ENCODE measurements around the gene TBC1D9.

The TBC1D9 gene

DNA sequence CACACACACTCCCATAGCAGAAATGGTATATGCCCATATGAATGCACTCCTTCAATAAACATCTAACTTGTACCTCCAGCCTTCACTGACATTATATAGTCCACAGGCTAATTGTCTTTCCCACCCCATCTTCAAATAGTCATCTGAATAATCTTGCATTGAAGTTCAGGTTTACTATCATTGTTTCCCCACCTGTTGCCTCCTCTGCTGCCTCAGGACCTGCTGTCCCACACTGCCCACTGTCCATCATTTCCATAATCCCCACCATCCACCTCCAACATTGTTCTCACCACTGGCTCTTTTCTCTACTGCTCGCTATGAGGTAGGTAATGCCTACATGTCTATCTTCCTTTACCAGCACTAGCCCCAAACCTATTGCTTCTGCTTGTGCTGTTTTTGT, 66.1 kb downstream of the TBC1D9 start:
- DNase-seq (ENCODE audit: low read depth): no peak

DNA sequence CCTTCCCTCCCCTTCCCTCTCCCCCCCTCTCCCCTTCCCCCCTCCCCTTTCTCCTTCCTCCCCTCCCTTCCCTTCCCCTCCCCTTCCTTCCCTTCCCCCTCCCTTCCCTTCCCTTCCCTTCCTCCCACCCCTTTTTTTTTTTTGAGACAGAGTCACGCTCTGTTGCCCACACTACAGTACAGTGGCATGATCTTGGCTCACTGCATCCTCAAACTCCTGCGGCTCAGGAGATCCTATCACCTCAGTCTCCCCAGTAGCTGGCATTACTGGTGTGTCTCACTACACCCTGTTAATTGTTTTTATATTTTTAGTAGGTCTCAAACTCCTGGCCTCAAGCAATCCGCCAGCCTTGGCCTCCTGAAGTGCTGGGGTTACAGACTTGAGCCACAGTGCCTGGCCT, 66.6 kb downstream of the TBC1D9 start:
- no peak for DNase-seq (ENCODE audit: low read depth)

DNA sequence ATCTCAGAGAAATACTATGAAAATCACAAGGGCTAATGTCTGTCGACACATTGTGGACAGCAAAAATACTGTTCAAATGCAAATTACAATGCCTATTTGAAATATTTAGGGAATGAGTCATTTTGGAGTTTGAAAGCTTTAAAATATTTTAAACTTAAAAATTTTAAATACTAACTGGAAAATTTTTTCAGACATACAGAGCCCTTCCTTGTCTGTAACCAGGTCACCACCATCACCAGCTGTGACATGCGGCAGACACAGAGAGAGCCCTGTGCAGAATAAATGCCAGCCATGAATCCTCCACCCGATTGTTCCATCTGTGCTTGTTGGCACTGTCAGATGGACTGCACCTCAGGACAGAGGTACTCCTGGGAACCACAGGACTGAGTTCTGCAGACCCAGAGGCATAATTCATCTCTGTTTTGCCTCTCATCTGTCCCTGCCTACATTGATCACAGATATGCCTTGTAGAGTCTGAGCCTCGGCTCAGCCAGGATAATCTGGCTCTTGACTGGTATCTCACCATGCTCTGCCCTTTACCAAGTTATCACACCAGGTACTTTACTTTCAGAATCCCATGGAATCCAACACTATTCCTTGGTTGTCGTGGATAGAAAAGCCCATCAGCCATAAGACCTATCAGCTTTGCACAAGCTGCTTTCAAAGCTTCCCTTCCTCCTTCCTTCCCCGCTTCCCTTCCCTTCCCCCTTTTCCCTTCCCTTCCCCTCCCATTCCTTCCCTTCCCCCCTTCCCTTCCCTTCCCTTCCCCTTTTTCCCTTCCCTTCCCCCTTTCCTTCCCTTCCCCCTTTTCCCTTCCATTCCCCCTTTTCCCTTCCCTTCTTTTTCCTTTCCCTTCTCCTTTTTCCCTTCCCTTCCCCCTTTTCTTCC, 67.2 kb downstream of the TBC1D9 start:
- DNase-seq (ENCODE audit: low read depth): no peak

DNA sequence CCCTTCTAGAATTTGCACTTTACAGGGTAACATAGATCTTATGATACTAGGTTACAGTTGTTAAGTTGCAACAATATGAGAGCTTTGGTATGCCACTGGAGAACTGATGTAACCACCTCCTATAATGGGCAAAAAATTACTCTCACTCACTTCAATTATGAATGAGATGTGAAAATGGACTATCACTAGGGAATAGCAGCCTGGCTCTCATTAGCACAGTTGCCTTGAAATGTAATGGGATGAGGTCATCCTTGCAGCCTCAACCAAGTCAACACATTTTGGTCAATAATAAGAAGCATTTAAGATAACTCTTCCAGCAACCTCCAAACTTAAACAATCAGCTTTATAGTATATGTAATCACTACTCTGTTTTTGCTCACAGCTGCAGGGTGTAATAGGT, 69.4 kb downstream of the TBC1D9 start:
- DNase-seq (ENCODE audit: low read depth): no peak

DNA sequence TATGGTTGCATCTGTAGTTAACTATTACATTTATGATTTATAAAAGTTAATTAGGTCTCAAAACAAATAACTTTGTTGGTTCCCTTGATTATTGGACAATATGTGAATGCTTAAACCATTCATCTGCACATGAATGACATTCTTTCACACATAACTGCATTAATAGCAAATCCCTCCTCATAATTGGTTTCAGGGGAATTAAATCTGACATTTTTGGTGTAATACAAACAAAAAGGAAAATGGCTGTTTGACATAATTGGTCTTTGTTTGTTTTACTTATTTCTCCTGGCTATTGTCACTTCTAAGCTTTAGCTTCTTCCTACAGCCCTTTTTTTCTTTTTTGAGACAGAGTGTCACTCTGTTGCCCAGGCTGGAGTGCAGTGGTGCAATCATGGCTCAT, 71.9 kb downstream of the TBC1D9 start:
- DNase-seq (ENCODE audit: low read depth): no peak

DNA sequence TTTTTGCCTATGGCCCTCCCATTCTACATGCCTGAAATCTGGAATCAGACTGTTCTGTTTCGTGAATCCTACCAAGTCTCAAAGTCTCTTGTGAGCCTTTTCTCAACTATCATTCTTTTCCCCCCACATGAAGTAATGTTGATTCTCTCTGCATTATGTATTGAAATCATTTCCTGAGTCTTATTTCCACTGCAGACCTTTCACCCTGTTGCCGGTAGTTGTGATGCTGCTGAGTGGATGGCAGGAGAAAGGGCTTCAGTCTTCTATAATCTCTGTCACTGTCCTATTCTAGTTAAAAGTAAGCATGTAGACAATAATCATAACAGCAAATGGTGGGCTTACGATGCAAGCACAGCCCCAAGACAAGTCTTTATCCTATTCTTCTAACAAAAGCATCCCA, 75.0 kb downstream of the TBC1D9 start:
- no peak for DNase-seq (ENCODE audit: low read depth)

DNA sequence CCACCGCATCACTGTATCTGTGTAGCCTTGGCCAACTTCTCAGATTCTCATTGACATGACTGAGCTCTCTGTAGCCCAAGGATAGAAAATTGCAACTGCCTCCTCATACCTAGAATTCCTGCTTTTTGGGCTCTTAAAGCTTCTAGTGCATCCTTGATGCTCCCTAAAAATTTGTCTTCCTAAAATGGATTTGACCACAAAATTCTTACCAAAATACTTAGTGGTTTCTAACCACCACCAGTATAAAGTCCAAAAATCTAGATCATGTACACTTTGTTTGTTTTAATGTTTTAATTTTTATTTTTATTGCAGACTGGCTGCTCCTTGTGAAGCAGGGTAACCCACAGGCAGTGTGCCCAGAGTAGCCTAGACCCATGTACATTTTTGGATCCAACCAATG, 75.5 kb downstream of the TBC1D9 start:
- DNase-seq (ENCODE audit: low read depth): no peak

DNA sequence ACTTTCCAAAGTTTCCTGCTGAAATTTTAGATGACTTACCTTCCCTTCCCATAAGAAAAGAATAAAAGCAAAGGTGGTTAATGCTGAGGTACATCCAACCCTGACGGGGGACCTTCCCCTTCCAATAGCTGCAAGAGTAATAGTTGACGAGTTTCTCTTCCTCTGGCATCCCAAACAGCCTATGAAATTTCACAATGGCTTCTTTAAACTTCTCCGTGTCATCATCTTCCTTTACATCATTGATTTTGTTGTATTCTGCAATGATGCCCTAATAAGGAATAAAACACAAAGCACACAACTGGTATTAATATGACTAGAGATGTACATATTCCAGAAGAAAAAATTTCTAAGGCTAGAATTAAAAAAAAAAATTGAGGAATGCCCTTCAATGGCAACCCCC, 76.6 kb downstream of the TBC1D9 start:
- no peak for DNase-seq (ENCODE audit: low read depth)

DNA sequence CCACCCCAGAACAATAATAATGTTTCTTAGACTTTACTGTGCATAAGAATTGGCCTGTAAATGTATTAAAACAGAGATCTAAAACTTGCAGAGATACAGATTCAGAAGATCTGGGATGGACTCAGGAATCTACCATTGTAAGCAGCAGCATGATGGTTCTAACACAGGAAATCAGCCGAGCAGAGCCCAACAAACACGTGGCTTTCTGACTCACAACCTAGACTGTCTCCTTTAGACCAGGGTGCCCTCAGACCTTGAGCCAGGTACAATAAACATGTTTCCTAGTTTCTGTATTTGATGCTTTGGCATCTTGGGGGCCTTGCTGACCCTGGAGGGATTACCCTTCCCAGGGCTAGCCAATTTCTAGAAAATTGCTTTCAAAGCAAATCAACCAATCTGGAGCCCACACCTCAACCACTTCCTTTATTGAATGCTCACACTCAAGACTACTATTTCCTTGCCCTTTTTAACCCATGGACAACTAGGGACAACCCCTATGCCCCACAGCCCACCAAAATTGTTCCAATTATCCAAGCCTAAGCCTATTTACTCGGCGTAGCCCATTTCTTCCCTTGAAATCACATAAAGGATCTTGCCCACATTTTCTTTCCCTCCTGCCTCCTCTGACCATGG, 80.5 kb downstream of the TBC1D9 start:
- no peak for DNase-seq (ENCODE audit: low read depth)

DNA sequence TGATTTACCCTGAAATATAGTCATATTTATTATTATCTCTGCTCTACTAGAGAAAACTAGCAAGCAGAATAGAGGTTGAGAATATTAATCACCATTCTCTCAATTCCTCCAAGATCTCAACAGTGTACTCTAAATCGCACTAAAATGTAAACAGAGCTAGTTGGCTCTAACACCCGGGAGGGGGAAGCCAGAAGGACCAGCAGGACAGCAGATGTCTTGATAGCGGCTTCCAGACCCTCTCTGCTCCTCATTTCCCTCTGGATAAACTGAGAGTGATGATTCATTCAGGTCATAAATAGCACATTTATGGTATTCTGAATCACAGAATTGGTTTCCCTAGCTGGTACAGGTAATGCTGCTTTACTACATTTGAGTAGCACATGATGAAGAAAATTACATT, 82.5 kb downstream of the TBC1D9 start:
- DNase-seq (ENCODE audit: low read depth): no peak

DNA sequence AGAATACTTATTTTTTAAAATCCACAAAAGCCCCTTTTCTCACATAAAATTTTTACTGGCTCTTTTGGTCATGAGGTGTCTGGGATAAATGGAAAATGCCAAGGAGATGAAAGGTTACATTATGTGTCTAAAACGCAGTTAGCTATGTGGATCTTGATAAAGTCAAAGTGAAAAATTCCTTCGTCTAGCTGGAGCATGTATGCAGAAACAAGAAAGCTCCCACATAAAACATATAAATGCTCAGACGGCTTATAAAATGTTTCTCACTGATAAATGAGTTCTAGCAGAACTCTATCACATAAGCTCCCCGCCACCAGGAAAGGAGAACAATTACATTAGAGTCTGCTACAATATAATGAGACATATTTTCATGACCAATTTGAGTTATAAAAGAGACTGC, 83.8 kb downstream of the TBC1D9 start:
- DNase-seq (ENCODE audit: low read depth): no peak

DNA sequence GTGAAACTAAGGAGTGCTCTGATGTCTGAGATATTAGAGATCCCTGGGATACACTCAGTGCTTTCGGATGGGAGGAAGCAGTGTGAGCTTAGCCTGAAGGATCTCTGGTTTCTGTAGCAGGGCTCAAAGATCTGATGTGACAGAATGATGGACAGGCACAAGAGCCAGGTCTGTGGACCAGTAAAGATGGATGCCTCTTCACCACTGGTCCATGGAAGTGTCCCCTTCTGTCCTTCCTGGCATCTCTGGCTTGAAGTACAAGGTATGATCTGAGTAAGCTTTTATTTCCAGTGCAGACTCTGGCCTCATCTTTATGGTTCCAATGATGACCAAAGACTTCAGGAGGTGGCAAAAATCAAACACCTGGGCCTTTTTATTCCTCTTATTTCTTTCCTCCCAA, 88.1 kb downstream of the TBC1D9 start:
- DNase-seq (ENCODE audit: low read depth): no peak

DNA sequence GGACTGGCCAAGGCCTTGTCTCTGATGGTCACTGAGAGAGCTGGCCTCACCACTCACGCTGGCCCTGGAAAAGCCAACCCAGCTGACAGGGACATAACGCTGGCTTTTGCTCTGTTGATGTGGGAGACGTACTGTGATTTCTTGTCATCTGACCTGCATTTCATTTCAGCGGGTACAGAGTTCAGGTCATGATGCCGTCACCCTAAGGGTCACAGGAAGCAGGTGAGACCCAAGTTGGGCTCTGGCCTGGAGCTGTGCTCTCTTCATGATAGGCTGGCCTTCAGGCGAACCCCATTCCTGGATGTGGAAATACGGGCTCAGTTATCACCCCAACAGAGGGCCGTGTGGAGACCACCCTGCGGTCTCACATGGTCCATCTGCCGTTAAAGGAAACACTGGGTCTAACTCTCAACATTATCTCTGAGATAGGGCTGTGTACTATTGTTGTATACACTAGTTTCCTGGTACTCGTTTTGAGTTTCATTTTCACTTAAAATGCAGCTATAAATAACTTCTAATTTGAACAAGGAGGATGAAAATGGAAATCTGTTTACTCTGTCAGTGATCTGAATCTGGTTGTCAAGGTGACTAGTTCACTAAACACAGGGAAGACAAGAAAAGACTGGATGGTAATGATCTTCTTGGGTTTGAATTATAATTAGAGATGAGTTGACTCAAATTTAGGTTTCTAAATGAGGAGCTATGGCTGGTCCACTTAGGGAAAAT, 89.1 kb downstream of the TBC1D9 start:
- DNase-seq (ENCODE audit: low read depth): no peak

DNA sequence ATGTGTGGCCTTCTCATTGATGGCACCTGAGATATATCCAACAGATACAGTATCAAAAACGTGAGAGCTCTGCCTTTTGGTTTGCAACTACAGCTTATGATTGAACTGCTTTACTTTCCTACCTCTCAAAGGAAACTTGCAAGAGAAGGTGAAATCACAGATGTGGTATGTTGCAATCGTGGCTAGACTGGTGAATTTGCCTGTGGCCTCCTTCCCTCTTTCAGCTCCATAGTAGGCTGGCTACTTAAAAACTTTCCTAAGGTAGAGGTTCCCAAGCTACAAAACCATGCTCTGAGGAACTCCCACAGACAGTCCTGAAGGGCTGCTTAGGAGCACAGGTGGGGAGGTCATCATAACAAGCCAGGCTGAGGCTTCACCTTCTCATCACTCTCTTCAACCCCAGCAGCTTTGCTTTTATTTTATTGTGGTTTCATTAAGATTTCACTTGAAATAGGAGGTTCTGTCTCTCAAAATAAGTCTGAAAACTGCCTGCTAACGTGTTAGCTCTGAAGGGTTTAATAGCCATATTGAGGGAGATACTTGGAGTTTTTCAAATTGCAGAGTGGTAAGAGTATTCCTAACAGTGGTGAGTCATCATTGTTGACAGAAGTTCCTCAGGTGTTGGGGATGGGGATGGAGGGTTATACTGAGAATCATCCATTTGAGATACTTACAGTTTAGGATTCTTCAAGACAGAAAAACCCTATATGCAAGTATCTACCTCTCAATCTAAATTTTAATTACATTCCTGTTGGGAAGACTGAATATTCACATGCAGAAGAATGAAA, 93.9 kb downstream of the TBC1D9 start:
- DNase-seq (ENCODE audit: low read depth): no peak

DNA sequence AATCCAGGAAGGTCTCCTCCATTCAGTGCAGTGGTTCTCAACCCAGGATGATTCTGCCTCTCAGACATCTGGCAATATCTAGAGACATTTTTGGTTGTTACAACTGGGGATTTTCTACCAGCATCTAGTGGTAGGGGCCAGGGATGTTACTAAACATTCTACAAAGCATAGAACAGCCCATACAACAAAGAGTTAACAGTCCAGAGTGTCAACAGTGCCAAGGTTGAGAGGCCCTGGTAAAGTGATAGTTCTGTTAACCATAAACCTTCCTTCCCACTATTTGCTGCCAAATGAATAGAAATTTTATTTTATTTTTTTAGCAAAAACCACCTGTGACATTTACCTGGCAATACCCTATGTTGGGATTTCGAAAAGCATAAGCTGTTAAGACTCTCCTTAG, 94.6 kb downstream of the TBC1D9 start:
- DNase-seq (ENCODE audit: low read depth): no peak

DNA sequence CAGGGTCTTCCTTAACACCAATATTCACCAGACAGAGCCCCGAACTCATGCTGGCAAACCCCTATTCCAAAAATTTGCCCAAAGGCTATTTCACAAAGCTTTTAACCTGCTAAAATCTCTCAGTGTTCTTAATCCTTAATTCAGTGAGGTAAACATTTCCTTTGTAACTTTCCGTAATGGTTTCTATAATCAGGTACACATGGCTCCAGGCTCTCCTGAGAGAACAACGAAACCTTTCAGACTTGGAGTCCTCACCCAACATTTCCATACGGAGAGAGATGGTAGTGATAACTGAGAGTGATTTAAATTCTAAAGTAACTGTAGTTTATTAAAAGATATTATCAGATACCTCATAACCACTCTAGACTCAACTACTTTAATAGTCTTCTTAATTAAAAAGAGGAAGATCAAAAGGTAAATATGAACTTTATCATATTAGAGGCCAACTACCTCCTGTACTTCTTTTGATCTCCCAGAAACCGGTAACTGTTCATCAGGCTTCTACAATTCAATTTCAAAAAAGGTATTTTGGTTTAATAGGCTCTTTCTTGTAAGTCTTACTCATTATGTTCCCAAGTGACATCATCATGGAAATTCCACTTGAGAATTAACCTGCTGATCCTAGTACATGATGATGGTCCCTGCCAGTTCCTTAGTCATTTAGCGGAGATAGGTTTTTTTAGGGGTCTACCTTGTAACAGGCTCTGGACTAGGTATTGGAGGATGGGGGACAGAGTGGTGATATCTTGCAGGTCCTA, 96.1 kb downstream of the TBC1D9 start:
- DNase-seq (ENCODE audit: low read depth): no peak

DNA sequence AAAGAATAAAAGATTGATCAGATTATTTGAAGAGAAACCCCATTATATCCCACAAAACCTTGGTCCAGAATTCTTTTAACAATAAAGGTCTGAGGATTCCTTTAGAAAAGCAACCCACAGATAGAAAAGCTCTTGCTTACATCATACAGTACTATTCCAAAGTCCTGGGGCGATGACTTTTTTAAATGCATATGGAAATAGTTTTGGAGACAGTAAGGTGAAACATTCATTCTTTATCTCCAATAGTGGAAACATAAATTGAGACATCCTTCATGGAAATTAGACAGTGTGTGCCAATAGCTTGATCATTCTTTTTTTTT, 101.7 kb downstream of the TBC1D9 start:
- no peak for DNase-seq (ENCODE audit: low read depth)

DNA sequence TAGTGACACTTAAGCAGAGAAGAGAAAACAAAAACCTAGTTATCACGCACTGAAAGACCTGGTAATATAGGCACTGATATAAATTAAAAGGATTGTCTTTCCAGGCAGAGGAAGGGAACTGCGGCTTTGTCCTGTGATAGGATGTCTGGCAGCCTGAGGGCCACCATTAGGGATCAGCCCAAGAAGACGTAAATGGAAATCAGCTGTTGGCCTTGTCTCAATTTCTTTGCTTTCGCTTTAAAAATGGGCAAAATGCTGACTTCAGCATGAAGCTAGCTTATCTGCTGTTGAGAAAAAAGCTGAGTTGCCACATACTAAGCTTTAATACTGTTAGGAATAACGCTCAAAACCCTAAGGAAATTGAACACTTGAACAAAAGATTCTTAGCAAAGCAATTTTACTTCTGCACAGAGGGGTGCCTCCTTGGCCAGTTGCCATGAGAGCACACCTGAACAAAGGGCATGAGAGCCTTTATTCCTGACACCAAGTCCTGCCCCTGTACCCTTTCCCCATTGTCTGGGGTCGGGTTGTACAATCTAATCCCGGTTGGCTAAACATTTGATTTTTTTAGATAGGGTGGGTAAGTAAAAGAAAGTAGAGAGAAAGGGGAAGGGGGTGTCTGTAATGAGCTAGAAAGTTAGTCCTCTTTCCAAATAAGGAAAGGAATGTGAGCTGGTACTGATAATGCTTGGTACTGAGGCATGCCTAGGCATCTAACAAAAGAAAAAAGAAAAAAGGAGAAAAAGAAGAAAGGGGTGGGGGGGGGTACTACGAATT, 102.3 kb downstream of the TBC1D9 start:
- DNase-seq (ENCODE audit: low read depth): peak; percentile 37

DNA sequence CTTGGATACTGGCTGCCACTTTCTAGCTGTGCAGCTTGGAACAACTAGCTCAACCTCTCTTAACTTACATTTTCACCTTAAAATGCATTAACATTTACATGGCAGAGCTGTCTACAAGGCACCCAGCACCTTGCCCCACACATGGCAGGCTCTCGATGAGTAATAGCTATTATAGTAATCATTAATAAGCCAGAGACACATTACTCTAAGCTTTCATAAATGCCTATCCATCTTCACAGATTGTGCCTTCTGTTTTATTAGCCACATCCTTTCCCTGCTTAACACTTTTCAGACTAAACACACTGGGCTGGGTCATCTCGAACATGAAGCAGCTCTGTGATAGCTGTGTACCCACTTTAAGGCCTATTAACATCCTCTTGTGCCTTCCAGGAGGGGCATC, 103.6 kb downstream of the TBC1D9 start:
- no peak for DNase-seq (ENCODE audit: low read depth)

DNA sequence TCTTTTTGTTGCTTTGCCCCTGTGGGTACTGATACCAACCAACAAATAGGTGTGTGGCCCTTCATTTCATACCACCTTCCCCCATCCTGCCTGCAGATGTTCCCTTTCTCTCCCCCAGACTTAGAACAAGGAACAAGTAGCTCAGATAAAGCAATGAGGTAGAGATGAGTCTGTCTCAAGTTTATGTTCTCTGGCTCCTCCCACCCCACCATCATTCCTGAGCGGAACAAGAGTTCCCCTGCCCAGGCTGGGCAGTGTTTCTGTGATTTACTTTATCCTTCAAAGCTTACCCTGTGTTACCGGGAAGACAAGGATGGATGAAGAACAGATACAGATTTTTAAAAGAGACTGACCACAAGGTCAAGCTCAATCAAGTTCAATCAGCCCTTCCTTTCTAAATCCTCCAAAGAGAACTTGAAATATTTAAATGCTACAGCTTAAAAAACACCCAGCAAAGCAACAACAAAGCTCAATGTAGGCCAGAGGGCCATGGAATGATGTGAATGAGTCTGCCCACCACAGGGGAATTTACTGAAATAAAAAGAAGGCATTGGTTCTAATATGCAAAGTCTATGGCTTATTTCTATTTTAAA, 107.4 kb downstream of the TBC1D9 start:
- no peak for DNase-seq (ENCODE audit: low read depth)
